Rectal smooth muscle tissue (tissue), 1 donor: ENCODE results near the gene ATP1B3.
"Not testable (repeated sequence)": the region's sequence is repeated elsewhere in the genome, so short reads cannot be mapped to it uniquely, and the experiment has no call there.

Source experiments
- H3K27ac ChIP-seq: one replicate; pipeline ENCODE4 v1.7.0; 2013; ENCODE audit warnings: low read depth, low read length, inconsistent platforms
- H3K27me3 ChIP-seq: one replicate; pipeline ENCODE4 v1.7.0; 2013; ENCODE audit warnings: low read length; ENCODE audit not compliant: control insufficient read depth, insufficient read depth
- H3K36me3 ChIP-seq: one replicate; pipeline ENCODE4 v1.7.0; 2013; ENCODE audit warnings: low read length; ENCODE audit not compliant: control insufficient read depth, insufficient read depth
- H3K4me1 ChIP-seq: one replicate; pipeline ENCODE4 v1.7.0; 2013; ENCODE audit warnings: low read length; ENCODE audit not compliant: control insufficient read depth, insufficient read depth
- H3K4me3 ChIP-seq: one replicate; pipeline ENCODE4 v1.7.0; 2013; ENCODE audit warnings: low read length
- H3K9ac ChIP-seq: one replicate; pipeline ENCODE4 v1.7.0; 2013; ENCODE audit warnings: low read length

Gene ATP1B3

DNA sequence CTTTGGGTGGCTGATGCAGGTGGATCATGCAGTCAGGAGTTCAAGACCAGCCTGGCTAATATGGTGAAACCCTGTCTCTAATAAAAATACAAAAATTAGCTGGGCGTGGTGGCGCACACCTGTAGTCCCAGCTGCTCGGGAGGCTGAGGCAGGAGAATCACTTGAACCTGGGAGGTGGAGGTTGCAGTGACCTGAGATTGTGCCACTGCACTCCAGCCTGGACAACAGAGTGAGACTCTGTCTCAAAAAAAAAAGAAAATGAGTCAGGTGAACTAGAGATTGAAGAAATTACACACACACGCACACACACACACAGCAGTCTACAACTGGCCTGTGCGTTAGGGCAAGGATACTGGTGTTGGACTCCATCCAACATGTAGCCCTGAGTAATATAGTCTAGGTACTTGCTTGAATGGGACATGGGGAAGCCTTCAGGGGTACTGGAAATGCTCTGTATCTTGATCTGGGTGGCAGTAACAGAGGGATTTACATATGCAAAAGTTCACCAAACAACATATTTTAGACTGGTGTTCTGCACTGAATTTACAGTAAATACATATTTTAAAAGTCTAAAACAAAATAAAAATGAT, 28.2 kb upstream of the ATP1B3 start:
- not testable (repeated sequence) for H3K9ac ChIP-seq, H3K4me1 ChIP-seq, H3K27me3 ChIP-seq, H3K27ac ChIP-seq, H3K4me3 ChIP-seq, H3K36me3 ChIP-seq

DNA sequence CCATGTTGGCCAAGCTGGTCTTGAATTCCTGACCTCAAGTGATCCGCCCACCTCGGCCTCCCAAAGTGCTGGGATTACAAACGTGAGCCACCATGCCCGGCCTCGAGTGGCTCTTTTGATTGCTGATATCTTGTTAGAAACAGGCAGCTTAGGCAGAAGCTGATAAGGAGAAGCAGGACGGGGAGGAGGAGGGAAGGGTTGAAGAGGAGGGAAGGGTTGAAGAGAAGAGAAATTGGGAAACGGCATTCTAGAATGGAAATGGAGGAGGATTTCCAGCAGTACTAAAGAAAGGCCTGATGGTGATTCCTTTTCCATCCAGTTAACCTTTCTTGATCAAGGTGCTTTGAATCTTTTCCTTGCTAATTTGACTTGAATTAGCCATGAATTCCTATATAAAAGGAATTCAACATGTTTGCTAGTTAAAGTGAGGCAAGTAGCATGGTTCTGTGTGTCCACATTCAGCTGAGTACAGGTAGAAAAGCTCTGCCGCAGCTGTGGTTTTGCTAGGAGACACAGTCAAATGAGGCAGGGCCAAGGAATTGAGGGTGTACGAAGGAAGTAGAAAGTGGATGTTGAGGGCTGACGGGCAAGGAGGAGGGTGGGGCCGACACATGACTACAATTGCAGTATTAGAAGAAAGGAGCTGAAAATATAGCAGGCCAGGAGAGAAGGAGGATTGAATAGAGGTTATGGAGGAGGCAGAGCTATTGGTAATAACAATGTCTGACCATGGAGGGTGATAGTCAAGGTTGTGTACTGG, 27.2 kb upstream of the ATP1B3 start:
- Histone ChIP-seq H3K27ac (no peak overlapping the region), H3K36me3 (no peaks in the 10 kb centered on the region), H3K4me3 (no peak overlapping the region), H3K9ac (no peak overlapping the region), H3K4me1 (no peaks in the 10 kb centered on the region), H3K27me3 (no peaks in the 10 kb centered on the region)

DNA sequence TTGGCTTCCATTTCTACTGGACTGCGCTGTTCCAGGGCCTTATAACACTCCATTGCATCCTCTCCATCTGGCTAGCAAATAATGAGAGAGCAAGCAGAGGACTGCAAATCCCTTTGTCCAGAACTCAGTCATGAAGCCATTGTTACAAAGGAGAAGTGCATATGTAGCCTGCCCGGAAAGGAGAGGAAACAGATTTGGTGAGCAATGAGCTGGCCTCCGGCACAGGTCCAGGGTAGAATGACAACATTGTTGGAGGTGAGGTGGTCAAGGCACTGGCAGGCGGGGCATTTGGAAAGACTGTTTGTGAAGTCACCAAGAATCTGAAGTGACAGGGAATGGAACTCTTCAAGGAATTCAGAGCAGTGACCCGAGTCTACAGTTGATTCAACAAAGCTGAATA, 25.0 kb upstream of the ATP1B3 start:
- H3K9ac ChIP-seq: no peak overlapping the region
- H3K27ac ChIP-seq: no peak overlapping the region
- H3K36me3 ChIP-seq: no peaks in the 10 kb centered on the region
- H3K4me1 ChIP-seq: no peaks in the 10 kb centered on the region
- H3K4me3 ChIP-seq: no peak overlapping the region
- H3K27me3 ChIP-seq: no peaks in the 10 kb centered on the region

DNA sequence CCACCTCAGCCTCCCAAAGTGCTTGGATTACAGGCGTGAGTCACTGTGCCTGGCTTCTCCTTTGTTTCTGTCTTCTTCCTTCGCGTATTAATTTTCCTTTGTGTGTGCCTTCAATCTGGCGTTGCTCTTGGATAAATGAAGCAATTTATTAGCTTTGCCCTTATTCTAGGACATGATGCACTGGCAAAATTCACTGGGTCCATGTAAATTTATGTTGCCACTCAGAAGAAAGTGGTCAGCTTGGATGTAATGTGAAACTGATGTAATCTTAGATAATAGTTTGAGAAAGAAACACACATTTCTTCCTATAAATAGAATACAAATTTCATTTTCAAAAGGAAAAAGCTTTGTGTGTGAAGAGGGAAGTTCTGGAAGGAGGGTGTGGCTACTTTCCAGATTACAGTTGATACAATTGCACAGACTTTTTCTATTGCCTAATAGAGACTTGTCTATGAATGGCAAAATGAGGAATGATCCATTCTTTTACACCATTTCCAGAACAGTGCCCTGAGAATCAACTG, 23.3 kb upstream of the ATP1B3 start:
- H3K27ac ChIP-seq: no peak overlapping the region
- no peaks in the 10 kb centered on the region for H3K4me1 ChIP-seq
- no peak overlapping the region for H3K4me3 ChIP-seq
- no peaks in the 10 kb centered on the region for H3K36me3 ChIP-seq
- H3K9ac ChIP-seq: no peak overlapping the region
- H3K27me3 ChIP-seq: no peaks in the 10 kb centered on the region

DNA sequence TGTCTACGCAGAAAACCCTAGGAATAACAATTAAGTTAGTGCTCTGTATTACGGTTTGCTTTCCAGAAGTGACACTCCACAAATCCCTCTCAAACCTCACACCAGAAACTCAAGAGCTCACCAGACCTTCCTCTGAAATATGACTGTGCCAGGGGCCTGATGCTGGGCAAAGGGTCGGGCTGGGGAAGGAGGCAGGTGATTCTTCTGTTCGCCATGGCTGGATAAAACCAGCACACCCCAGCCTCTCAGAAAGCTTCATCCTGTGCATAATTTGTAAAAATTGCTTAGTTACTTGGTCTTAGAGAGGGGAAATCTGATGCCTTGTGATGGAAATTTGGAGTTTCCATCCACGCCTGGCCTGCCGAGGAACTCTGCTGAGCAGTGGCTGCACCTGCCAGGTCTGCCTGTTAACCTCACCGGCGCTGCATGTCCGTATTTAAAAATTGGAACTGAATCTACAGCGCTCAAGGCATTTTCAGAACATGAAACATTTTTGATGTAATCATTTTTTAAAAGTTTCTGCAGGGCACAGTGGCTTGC, 22.7 kb upstream of the ATP1B3 start:
- H3K4me3 ChIP-seq: no peak overlapping the region

DNA sequence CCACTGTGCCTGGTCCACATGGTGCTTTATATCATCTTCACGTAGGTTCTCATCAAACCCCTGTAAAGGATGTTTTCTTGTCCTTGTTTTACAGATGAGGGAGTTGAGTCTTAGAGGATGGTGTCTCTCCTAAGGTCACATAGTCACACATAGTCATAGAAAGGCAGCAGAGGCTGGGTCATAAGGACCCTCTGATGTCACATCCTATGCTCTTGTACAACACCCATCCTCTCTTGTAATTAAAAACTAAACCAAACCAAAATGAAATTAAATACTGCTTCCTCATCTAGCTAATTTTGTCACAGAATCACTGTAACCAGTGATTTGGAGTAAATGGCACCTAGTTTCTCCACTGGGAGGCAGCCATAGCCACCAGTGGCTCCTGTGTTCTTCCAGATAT, 21.8 kb upstream of the ATP1B3 start:
- Histone ChIP-seq H3K36me3 (no peaks in the 10 kb centered on the region), H3K4me3 (no peak overlapping the region), H3K27ac (no peak overlapping the region), H3K9ac (no peak overlapping the region), H3K27me3 (no peaks in the 10 kb centered on the region), H3K4me1 (no peaks in the 10 kb centered on the region)

More for the DNA sequence above, 22.7 kb upstream of the ATP1B3 start:
- Histone ChIP-seq H3K36me3 (no peaks in the 10 kb centered on the region), H3K27ac (no peak overlapping the region), H3K27me3 (no peaks in the 10 kb centered on the region), H3K9ac (no peak overlapping the region), H3K4me1 (no peaks in the 10 kb centered on the region)

DNA sequence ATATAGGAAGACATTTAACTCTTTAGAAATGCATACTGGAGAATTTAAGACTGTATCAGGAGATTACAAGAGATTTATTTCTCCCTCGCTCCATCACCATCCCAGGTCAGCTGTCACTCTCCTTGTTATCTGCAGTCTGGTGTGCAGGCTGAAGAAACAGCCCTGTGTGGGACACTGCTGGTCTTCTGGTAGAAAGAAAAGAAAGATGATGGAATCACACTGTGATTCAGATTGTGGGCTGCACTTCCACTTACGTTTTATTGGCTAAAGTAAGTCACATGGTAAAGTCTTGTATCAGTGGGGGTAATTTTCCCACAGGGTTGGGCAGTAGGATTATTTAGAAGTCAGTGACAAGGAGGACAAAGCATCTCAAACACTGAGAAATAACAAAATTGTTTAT, 18.1 kb upstream of the ATP1B3 start:
- Histone ChIP-seq H3K9ac (no peak overlapping the region), H3K36me3 (no peaks in the 10 kb centered on the region), H3K4me1 (no peaks in the 10 kb centered on the region), H3K27me3 (no peaks in the 10 kb centered on the region), H3K4me3 (no peak overlapping the region), H3K27ac (no peak overlapping the region)

DNA sequence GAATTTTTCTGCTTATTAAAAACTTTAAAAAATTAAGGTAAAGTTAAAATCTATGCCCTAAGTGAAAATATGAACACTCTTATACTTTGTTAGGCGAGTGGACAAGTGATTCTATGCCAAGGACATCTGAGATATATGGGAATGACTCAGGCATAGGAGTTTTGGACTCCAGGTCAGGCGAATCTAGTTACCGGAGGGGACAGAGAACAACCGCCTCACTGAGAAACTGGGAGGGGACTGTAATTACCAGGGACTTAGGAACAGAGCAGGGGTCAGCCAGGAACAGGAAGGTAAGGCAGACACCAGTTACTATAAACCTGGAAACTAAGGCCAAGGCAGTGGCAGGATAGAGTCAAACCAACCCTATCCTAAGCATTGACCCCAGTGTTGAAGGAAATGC, 16.8 kb upstream of the ATP1B3 start:
- H3K9ac ChIP-seq: no peak overlapping the region
- no peaks in the 10 kb centered on the region for H3K4me1 ChIP-seq
- H3K27me3 ChIP-seq: no peaks in the 10 kb centered on the region
- no peaks in the 10 kb centered on the region for H3K36me3 ChIP-seq
- H3K4me3 ChIP-seq: no peak overlapping the region
- no peak overlapping the region for H3K27ac ChIP-seq

DNA sequence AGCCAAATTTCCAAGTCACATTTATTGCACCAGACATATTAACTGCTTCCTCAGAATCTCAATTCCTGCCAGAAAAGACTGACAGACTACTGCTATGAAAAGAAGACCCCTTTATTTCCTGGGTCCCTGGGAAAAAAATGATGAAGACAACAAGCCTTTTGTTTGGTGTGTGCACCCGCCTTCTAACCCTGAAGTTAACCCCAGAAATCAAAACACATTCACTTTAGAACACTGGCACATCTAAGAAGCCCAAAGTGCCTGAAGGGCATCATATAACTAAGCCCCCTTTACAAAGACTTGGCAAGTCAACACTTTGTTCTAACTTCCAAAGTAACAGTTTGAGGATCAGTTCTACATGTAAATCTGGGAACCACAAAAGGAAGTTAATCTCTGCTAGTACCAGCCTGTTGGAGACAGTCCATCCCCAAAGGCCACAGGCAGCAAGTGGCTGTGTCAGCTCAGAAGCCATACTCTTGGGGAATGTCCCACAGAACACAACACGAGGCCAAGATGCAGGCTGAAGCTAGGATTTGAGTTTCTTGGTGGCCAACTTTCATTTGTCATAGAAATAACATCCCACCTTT, 16.3 kb upstream of the ATP1B3 start:
- no peaks in the 10 kb centered on the region for H3K4me1 ChIP-seq
- H3K27me3 ChIP-seq: no peaks in the 10 kb centered on the region
- H3K36me3 ChIP-seq: no peaks in the 10 kb centered on the region
- H3K4me3 ChIP-seq: no peak overlapping the region
- H3K27ac ChIP-seq: no peak overlapping the region
- H3K9ac ChIP-seq: no peak overlapping the region

DNA sequence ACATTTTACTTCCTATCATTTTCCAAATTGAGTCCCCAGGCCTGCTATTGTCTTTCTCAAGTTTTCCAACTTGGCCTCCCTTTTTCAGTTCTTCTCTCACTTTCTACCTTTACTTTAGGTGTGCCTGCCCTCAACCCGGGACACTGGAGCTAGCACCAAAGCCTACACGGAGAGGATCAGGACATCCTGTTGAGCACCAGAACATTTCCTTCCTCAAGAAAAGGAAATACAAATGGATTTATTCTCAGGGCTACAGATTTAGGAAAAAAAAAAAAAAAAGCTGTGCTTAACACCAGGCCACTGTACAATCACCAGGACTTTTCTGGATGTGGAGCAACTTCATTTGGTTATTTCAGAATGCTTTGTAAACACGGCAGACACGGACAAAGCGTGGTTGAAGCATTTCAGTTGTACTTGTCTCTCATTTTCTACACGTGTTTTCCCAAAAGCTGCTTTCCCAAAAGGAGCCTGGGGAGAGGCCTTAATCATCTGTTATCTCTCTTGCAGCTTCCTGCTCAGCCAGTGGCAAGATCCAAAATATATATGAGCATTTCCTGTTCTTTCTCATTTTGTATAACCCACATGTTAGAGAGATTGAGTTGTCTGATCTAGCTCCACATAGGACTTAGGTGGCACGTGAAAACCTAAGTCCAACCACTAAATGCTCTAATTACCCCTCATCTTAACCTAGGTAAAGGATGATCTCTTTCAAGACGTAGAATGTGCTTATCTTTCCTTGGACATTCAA, 15.5 kb upstream of the ATP1B3 start:
- Histone ChIP-seq H3K4me1 (no peaks in the 10 kb centered on the region), H3K27ac (no peak overlapping the region)

DNA sequence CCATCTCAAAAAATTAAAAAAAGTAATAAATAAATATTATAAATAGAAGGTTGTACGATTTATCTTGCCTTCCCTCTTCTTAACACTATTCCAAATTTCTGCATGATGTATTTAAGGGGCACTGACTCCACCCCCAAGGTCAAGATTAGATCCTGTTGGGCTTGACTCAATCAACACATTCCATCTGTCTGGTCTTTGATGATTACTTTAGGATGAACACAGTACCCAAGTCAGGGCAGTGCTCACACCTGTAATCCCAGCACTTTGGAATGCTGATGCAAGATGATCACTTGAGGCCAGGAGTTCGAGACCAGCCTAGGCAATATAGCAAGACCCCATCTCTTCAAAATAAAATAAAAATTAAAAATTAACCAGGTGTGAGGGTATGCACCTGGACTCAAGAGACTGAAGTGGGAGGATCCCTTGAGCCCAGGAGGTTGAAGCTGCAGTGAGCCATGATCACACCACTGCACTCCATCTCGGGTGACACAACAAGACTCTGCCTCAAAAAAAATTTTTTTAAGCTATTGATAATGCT, 14.1 kb upstream of the ATP1B3 start:
- no peak overlapping the region for H3K4me3 ChIP-seq

More for the DNA sequence above, 15.5 kb upstream of the ATP1B3 start:
- no peak overlapping the region for H3K9ac ChIP-seq
- H3K4me3 ChIP-seq: no peak overlapping the region
- no peaks in the 10 kb centered on the region for H3K27me3 ChIP-seq
- no peaks in the 10 kb centered on the region for H3K36me3 ChIP-seq

DNA sequence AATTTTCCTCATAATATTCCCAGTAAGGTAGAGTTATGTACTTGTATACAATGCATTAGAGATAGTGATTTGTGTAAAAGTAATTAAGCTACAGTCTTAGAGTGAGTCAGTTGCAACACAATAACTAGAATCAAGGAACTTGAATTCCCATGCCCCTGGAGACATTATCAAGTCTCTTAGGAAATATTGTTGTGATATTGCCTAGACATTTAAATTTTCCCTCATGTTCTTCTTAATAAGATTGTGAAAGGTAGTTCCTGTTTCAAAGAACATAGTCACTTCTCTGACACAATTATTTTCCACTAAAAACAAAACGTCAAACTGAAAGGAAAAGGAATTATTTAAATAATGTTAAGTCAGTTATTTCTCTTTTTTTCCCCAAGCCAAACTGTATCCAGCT, 13.0 kb upstream of the ATP1B3 start:
- H3K4me1 ChIP-seq: no peaks in the 10 kb centered on the region
- no peaks in the 10 kb centered on the region for H3K36me3 ChIP-seq
- H3K27ac ChIP-seq: no peak overlapping the region
- H3K9ac ChIP-seq: no peak overlapping the region
- no peak overlapping the region for H3K4me3 ChIP-seq
- H3K27me3 ChIP-seq: no peaks in the 10 kb centered on the region

More for the DNA sequence above, 14.1 kb upstream of the ATP1B3 start:
- Histone ChIP-seq H3K27me3 (no peaks in the 10 kb centered on the region), H3K36me3 (no peaks in the 10 kb centered on the region), H3K9ac (no peak overlapping the region), H3K4me1 (no peaks in the 10 kb centered on the region), H3K27ac (no peak overlapping the region)
